H1 (cell line): ENCODE data around the gene AFTPH. TPM values are rescaled to one million over a fixed set of nuclear protein-coding genes. Genes with fewer than 3 reads are reported as not detected.

Source experiments
- CTCF ChIA-PET: fragments of 300-600 bp; sonication (Branson Sonifier 250); formaldehyde crosslinking; loops from one replicate; lab custom pipeline; 2021; ENCODE audit not compliant: partially characterized antibody; lab: Charles Lee
- POLR2A ChIA-PET: fragments of 300-600 bp; sonication (Branson Sonifier 250); formaldehyde crosslinking; loops from one replicate; lab custom pipeline; 2021; ENCODE audit warnings: inconsistent platforms; ENCODE audit not compliant: partially characterized antibody; lab: Charles Lee
- DNase-seq, 2 experiments: peaks; one replicate each; pipeline versions ENCODE4 v3.0.0 to v3.0.0-alpha.2; 2010 to 2022; ENCODE audit warnings: low spot score in 2 of 2, low read depth in 1 of 2, mixed read lengths in 1 of 2
- FAIRE-seq: peaks from 2 replicates; lab custom pipeline; 2011; peaks lifted over from hg19 to GRCh38; lab: Jason Lieb, UNC
- H2AFZ ChIP-seq: 2 replicates; pipeline ENCODE4 v1.8.1; 2012; ENCODE audit warnings: low read length, inconsistent platforms
- H2AK5ac ChIP-seq: 2 replicates; pipeline ENCODE4 v1.6.1; 2013; ENCODE audit warnings: low read depth, low read length
- H2BK120ac ChIP-seq: replicated peaks from 2 replicates; pipeline ENCODE3; 2013; ENCODE audit warnings: low read depth, low read length, inconsistent platforms
- H2BK12ac ChIP-seq: 2 replicates; pipeline ENCODE4 v1.6.1; 2013; ENCODE audit warnings: low read depth, low read length
- H2BK15ac ChIP-seq: 2 replicates; pipeline ENCODE4 v1.6.1; 2013; ENCODE audit warnings: low read length
- H2BK20ac ChIP-seq: 2 replicates; pipeline ENCODE4 v1.6.1; 2013; ENCODE audit warnings: low read length
- H2BK5ac ChIP-seq: 2 replicates; pipeline ENCODE4 v1.6.1; 2013; ENCODE audit warnings: low read depth, low read length
- H3K14ac ChIP-seq: 2 replicates; pipeline ENCODE4 v1.6.1; 2013; ENCODE audit warnings: inconsistent platforms; ENCODE audit not compliant: insufficient read length
- H3K18ac ChIP-seq: 2 replicates; pipeline ENCODE4 v1.6.1; 2013; ENCODE audit warnings: low read length; ENCODE audit errors: extremely low read depth
- H3K23ac ChIP-seq: 2 replicates; pipeline ENCODE4 v1.6.1; 2013; ENCODE audit warnings: inconsistent platforms; ENCODE audit not compliant: insufficient read length
- H3K23me2 ChIP-seq: 2 replicates; pipeline ENCODE4 v1.6.1; 2013; ENCODE audit warnings: low read depth, low read length
- H3K27ac ChIP-seq: 2 replicates; pipeline ENCODE4 v1.6.1; 2011; ENCODE audit warnings: low read depth, low read length, inconsistent platforms
- H3K27me3 ChIP-seq, 4 experiments: replicated peaks in 1 of 4; 1 replicate in 1 of 4; 2 replicates in 3 of 4; pipeline versions ENCODE4 v1.6.1 to v1.8.1; 2011 to 2013; ENCODE audit warnings: low read length in 3 of 4, mild to moderate bottlenecking in 3 of 4, inconsistent platforms in 2 of 4, mixed read lengths in 2 of 4, moderate library complexity in 1 of 4; ENCODE audit not compliant: control insufficient read depth in 3 of 4, insufficient read depth in 3 of 4; ENCODE audit errors: extremely low read depth in 1 of 4
- H3K36me3 ChIP-seq, 4 experiments: 2 replicates each; pipeline versions ENCODE4 v1.6.1 to v1.8.1; 2011 to 2013; ENCODE audit warnings: mild to moderate bottlenecking in 4 of 4, low read length in 3 of 4, moderate library complexity in 2 of 4, control low read depth in 1 of 4, inconsistent platforms in 1 of 4; ENCODE audit not compliant: insufficient read depth in 4 of 4, control insufficient read depth in 2 of 4
- H3K4ac ChIP-seq: replicated peaks from 2 replicates; pipeline ENCODE3; 2013; ENCODE audit warnings: low read length, low read depth, mixed read lengths, inconsistent platforms; ENCODE audit not compliant: insufficient read length
- H3K4me1 ChIP-seq, 4 experiments: replicated peaks in 1 of 4; 1 replicate in 1 of 4; 2 replicates in 3 of 4; pipeline versions ENCODE4 v1.6.1 to v1.8.1; 2011 to 2013; ENCODE audit warnings: low read length in 3 of 4, inconsistent platforms in 2 of 4, mixed read lengths in 1 of 4; ENCODE audit not compliant: insufficient read depth in 4 of 4, control insufficient read depth in 3 of 4
- H3K4me2 ChIP-seq, 2 experiments: 2 replicates each; pipeline versions ENCODE4 v1.6.1 to v1.8.1; 2011 to 2013; ENCODE audit warnings: low read depth in 2 of 2, low read length in 2 of 2, control low read depth in 1 of 2, inconsistent platforms in 1 of 2, mild to moderate bottlenecking in 1 of 2; ENCODE audit not compliant: insufficient read depth in 1 of 2
- H3K4me3 ChIP-seq, 4 experiments: fragments of 200-600, 300-600 bp in 1 of 4; sonication (generic), shearing (Covaris generic), sonication (Bioruptor Twin) in 1 of 4; 2 replicates each; pipeline versions ENCODE4 v1.5.1 to v1.8.1; 2011 to 2016; ENCODE audit warnings: low read length in 4 of 4, low read depth in 3 of 4, control low read depth in 2 of 4, inconsistent platforms in 2 of 4, mild to moderate bottlenecking in 2 of 4, mixed read lengths in 1 of 4, moderate library complexity in 1 of 4; ENCODE audit not compliant: insufficient read depth in 2 of 4; ENCODE audit errors: extremely low read depth in 1 of 4
- H3K56ac ChIP-seq: replicated peaks from 2 replicates; pipeline ENCODE3; 2013; ENCODE audit warnings: low read depth, mild to moderate bottlenecking, mixed read lengths, low read length, inconsistent platforms; ENCODE audit not compliant: insufficient read length
- H3K79me1 ChIP-seq: 2 replicates; pipeline ENCODE4 v1.6.1; 2013; ENCODE audit warnings: low read depth, low read length, control low read depth
- H3K79me2 ChIP-seq, 2 experiments: 2 replicates each; pipeline versions ENCODE4 v1.6.1 to v1.8.1; 2012 to 2013; ENCODE audit warnings: low read length in 2 of 2, mild to moderate bottlenecking in 2 of 2, inconsistent platforms in 1 of 2; ENCODE audit not compliant: insufficient read depth in 2 of 2, control insufficient read depth in 1 of 2
- H3K9ac ChIP-seq, 4 experiments: replicated peaks in 1 of 4; 1 replicate in 1 of 4; 2 replicates in 3 of 4; pipeline versions ENCODE4 v1.6.1 to v1.8.1; 2011 to 2013; ENCODE audit warnings: low read depth in 3 of 4, low read length in 3 of 4, control low read depth in 2 of 4, mild to moderate bottlenecking in 2 of 4, moderate library complexity in 2 of 4, inconsistent platforms in 1 of 4; ENCODE audit errors: extremely low read depth in 1 of 4
- H3K9me3 ChIP-seq, 2 experiments: 2 replicates each; pipeline versions ENCODE4 v1.6.1 to v1.8.1; 2012 to 2013; ENCODE audit warnings: mild to moderate bottlenecking in 2 of 2, moderate library complexity in 2 of 2, control low read depth in 1 of 2, inconsistent platforms in 1 of 2, low read depth in 1 of 2, low read length in 1 of 2, mixed read lengths in 1 of 2; ENCODE audit not compliant: insufficient read depth in 2 of 2
- H4K20me1 ChIP-seq, 2 experiments: replicated peaks in 1 of 2; 2 replicates each; pipeline versions ENCODE3 to v1.8.1; 2011 to 2013; ENCODE audit warnings: inconsistent platforms in 2 of 2, low read length in 2 of 2, mild to moderate bottlenecking in 1 of 2; ENCODE audit not compliant: insufficient read depth in 2 of 2, control insufficient read depth in 1 of 2
- H4K5ac ChIP-seq: 2 replicates; pipeline ENCODE4 v1.6.1; 2013; ENCODE audit warnings: low read length, low read depth, mixed read lengths, inconsistent platforms; ENCODE audit not compliant: insufficient read length
- H4K8ac ChIP-seq: 2 replicates; pipeline ENCODE4 v1.8.0; 2013; ENCODE audit warnings: mild to moderate bottlenecking, moderate library complexity, low read length, inconsistent platforms; ENCODE audit not compliant: insufficient read depth; ENCODE audit errors: extremely low read depth
- H4K91ac ChIP-seq: replicated peaks from 2 replicates; pipeline ENCODE3; 2013; ENCODE audit warnings: low read length, mixed read lengths, inconsistent platforms; ENCODE audit not compliant: insufficient read length
- BCL11A ChIP-seq, 2 experiments: IDR thresholded peaks; one replicate each; pipeline ENCODE4 v1.6.1; 2011; ENCODE audit warnings: low read depth in 2 of 2, low read length in 2 of 2, mild to moderate bottlenecking in 2 of 2
- JUND ChIP-seq: IDR thresholded peaks from 2 replicates; pipeline ENCODE4 v1.6.1; 2011; ENCODE audit warnings: mild to moderate bottlenecking, improper control_type of control experiment, low read length
- RAD21 ChIP-seq, 2 experiments: IDR thresholded peaks in 1 of 2; conservative IDR thresholded peaks in 1 of 2; 2 replicates each; pipeline ENCODE4 v1.6.1; 2011; ENCODE audit warnings: low read depth in 2 of 2, low read length in 2 of 2, improper control_type of control experiment in 1 of 2, inconsistent platforms in 1 of 2, mild to moderate bottlenecking in 1 of 2, moderate library complexity in 1 of 2
- YY1 ChIP-seq: IDR thresholded peaks from 2 replicates; pipeline ENCODE4 v1.6.1; 2011; ENCODE audit warnings: low read depth, mild to moderate bottlenecking, low read length
- WGBS, 2 experiments: shearing (Covaris generic) in 1 of 2; methylation state at CpG; one replicate each; pipeline versions ENCODE4 v1.1.6 to v1.1.7; 2013 to 2015; ENCODE audit warnings: low lambda C conversion rate in 2 of 2, mixed read lengths in 2 of 2, inconsistent platforms in 1 of 2, low coverage in 1 of 2, missing lambda C conversion rate in 1 of 2; ENCODE audit not compliant: insufficient replicate concordance in 2 of 2, insufficient coverage in 1 of 2, insufficient read length in 1 of 2; ENCODE audit errors: extremely low coverage in 1 of 2, missing lambda C conversion rate in 1 of 2; 5-methylcytosine and 5-hydroxymethylcytosine counted together
- polyA plus RNA-seq, 7 experiments: library from polyadenylated mRNA; depleted of rRNA in 3 of 7; stranded (reverse) in 5 of 7; unstranded in 2 of 7; fragments of >200 nt in 5 of 7; fragments of 200-250 nt in 2 of 7; gene quantifications; 1 replicate in 5 of 7; 2 replicates in 1 of 7; 4 replicates in 1 of 7; pipeline versions ENCODE4 v1.2.1 to v1.2.3, GENCODE V29; 2011 to 2013; ENCODE audit warnings: missing spikeins in 2 of 7, mixed read lengths in 2 of 7
- total RNA-seq: library from RNA; stranded (reverse); fragmentation: NEBNext Ultra II Directional; extraction: Animal tissue kit (Norgen Biotek cat#: 25700); gene quantifications from 2 replicates; pipeline ENCODE4 v1.2.1, GENCODE V29; 2021

Gene AFTPH
- total and polyA plus RNA-seq, 2 of the 8 experiments (the other 6 are each of a cell fraction or from before 2014, with no cell fraction given), result 7.3 to 15.0 TPM

- 76% methylated on average over 20 of the region's 27 CpGs; no CpG with 5 or more reads in 1 of the 2 experiments for WGBS, 2 experiments
- Histone ChIP-seq H3K14ac (no peak overlapping the region), H3K23me2 (no peaks in the 10 kb centered on the region), H3K79me2 (no peaks in the 10 kb centered on the region), H3K4me1 (peaks cover 5 to 12% (median 9%) of the 10 kb centered on the region in 4 experiments; a peak in 6 of 7 replicates), H2BK5ac (peak overlapping the region; percentile 63), H4K5ac (no peak overlapping the region), H3K18ac (peak overlapping the region; percentile 1; the same call in 1 of the 2 replicates), H3K4ac (peak overlapping the region; percentile 87), H3K9me3 (no peaks in the 10 kb centered on the region), H4K8ac (no peak overlapping the region), H3K27me3 (no peaks in the 10 kb centered on the region), H3K56ac (no peak overlapping the region), H2BK12ac (0 out of 2 replicates have a peak overlapping the region, but pooled peaks have one; percentile 55), H3K4me2 (no peak overlapping the region), H3K9ac (no peak overlapping the region), H3K23ac (no peak overlapping the region), H2AFZ (0 out of 2 replicates have a peak overlapping the region, but pooled peaks have one; percentile 3), H2AK5ac (0 out of 2 replicates have a peak overlapping the region, but pooled peaks have one; percentile 88), H2BK120ac (no peak overlapping the region), H4K91ac (peak overlapping the region; percentile 48), H2BK15ac (peak overlapping the region; percentile 95; the same call in 1 of the 2 replicates), H3K36me3 (no peaks in the 10 kb centered on the region), H3K79me1 (no peaks in the 10 kb centered on the region), H3K27ac (no peak overlapping the region), H2BK20ac (0 out of 2 replicates have a peak overlapping the region, but pooled peaks have one; percentile 48), H4K20me1 (peaks cover 0 to 2% of the 10 kb centered on the region in 2 experiments), H3K4me3 (no peak overlapping the region)
- CTCF ChIA-PET, result interaction anchor here (0.6 to 27.4 kb wide), 16 partner anchors 5 to 413 kb away, joined by 3 to 389 read pairs (median 5); partner anchors contain the start of gene SERTAD2
- POLR2A ChIA-PET, result interaction anchor here (0.7 to 1.9 kb wide), 3 partner anchors 17 to 27 kb away, joined by 3 to 5 read pairs (median 4); partner anchors contain the start of gene SERTAD2
- DNase-seq (peak in 1 of 2 experiments; percentile 50), FAIRE-seq (no peak)
- TF ChIP-seq BCL11A (IDR thresholded peaks at IDR 0.05; ENCODE audit: low read depth in 2 of 2, low read length in 2 of 2) (no peak), YY1 (0 out of 2 replicates have a peak, but pooled peaks have one; percentile 28), JUND (no peak), RAD21 (IDR thresholded peaks at IDR 0.05 in 1 of 2, conservative IDR thresholded peaks at IDR 0.05 in 1 of 2; ENCODE audit: low read depth in 2 of 2, low read length in 2 of 2) (no peak)
Measured at GRCh38 chr2:64626963-64627760, 103.0 kb downstream of the AFTPH start.
